ENCODE data around the gene DEAF1.

The DEAF1 gene

GRCh38 chr11:701741-702461 is 6.9 kb upstream of the DEAF1 start:
- no peak for TF ChIP-seq GATA1 (IDR thresholded peaks at IDR 0.05; ENCODE audit: low read depth, low read length)
- TF ChIP-seq POLR2A (IDR thresholded peaks at IDR 0.05; ENCODE audit: low read length), result no peak
- peak in 1 of 2 experiments; percentile 39 for DNase-seq

- DNase-seq, result no peak
- no peak for TF ChIP-seq POLR2A (IDR thresholded peaks at IDR 0.05; ENCODE audit: low read length)
- no peak for TF ChIP-seq GATA1 (IDR thresholded peaks at IDR 0.05; ENCODE audit: low read depth, low read length)
These were observed 4.7 kb upstream of the DEAF1 start for GRCh38 chr11:699753-700152.

GRCh38 chr11:699116-699508 is 4.1 kb upstream of the DEAF1 start:
- no peak for DNase-seq
- TF ChIP-seq GATA1 (IDR thresholded peaks at IDR 0.05; ENCODE audit: low read depth, low read length) (no peak), POLR2A (IDR thresholded peaks at IDR 0.05; ENCODE audit: low read length) (no peak)

GRCh38 chr11:698493-699115 is 3.6 kb upstream of the DEAF1 start:
- DNase-seq, result no peak
- TF ChIP-seq POLR2A (IDR thresholded peaks at IDR 0.05; ENCODE audit: low read length), result no peak
- no peak for TF ChIP-seq GATA1 (IDR thresholded peaks at IDR 0.05; ENCODE audit: low read depth, low read length)

- no peak for TF ChIP-seq POLR2A (IDR thresholded peaks at IDR 0.05; ENCODE audit: low read length)
- no peak for TF ChIP-seq GATA1 (IDR thresholded peaks at IDR 0.05; ENCODE audit: low read depth, low read length)
- DNase-seq, result no peak
These were observed 2.8 kb upstream of the DEAF1 start for GRCh38 chr11:697811-698311.

GRCh38 chr11:696955-697491 is 2.0 kb upstream of the DEAF1 start:
- no peak for DNase-seq
- TF ChIP-seq GATA1 (IDR thresholded peaks at IDR 0.05; ENCODE audit: low read depth, low read length) (no peak), POLR2A (IDR thresholded peaks at IDR 0.05; ENCODE audit: low read length) (no peak)

- DNase-seq, result peak; percentile 97 to 99
- peak; percentile 65 for TF ChIP-seq POLR2A (IDR thresholded peaks at IDR 0.05; ENCODE audit: low read length)
- no peak for TF ChIP-seq GATA1 (IDR thresholded peaks at IDR 0.05; ENCODE audit: low read depth, low read length)
These were observed 671 bp upstream of the DEAF1 start, which contains the start of gene TMEM80 for GRCh38 chr11:695538-696248. Gene TMEM80 (plus strand): TSS chr11:695816. CDS start chr11:695828, 12 bp downstream.

- DNase-seq, result no peak
- no peak for TF ChIP-seq GATA1 (IDR thresholded peaks at IDR 0.05; ENCODE audit: low read depth, low read length)
- no peak for TF ChIP-seq POLR2A (IDR thresholded peaks at IDR 0.05; ENCODE audit: low read length)
These were observed 191 bp upstream of the DEAF1 start for GRCh38 chr11:695288-695537.

GRCh38 chr11:693887-694562 is 997 bp downstream of the DEAF1 start:
- no peak for DNase-seq
- no peak for TF ChIP-seq POLR2A (IDR thresholded peaks at IDR 0.05; ENCODE audit: low read length)
- no peak for TF ChIP-seq GATA1 (IDR thresholded peaks at IDR 0.05; ENCODE audit: low read depth, low read length)

- no peak for TF ChIP-seq POLR2A (IDR thresholded peaks at IDR 0.05; ENCODE audit: low read length)
- TF ChIP-seq GATA1 (IDR thresholded peaks at IDR 0.05; ENCODE audit: low read depth, low read length), result no peak
- DNase-seq, result peak in 1 of 2 experiments; percentile 31
These were observed 1.6 kb downstream of the DEAF1 start for GRCh38 chr11:693415-693831.

- TF ChIP-seq GATA1 (IDR thresholded peaks at IDR 0.05; ENCODE audit: low read depth, low read length) (no peak), POLR2A (IDR thresholded peaks at IDR 0.05; ENCODE audit: low read length) (no peak)
- no peak for DNase-seq
These were observed 2.1 kb downstream of the DEAF1 start for GRCh38 chr11:692824-693414.

GRCh38 chr11:691710-692590 is 3.1 kb downstream of the DEAF1 start:
- TF ChIP-seq GATA1 (IDR thresholded peaks at IDR 0.05; ENCODE audit: low read depth, low read length) (no peak), POLR2A (IDR thresholded peaks at IDR 0.05; ENCODE audit: low read length) (no peak)
- DNase-seq, result no peak
